Smooth muscle cell (in vitro differentiated cells): ENCODE data around the gene INTS2. TPM values are rescaled to one million over a fixed set of nuclear protein-coding genes. Genes with fewer than 3 reads are reported as not detected.

Experiments
- DNase-seq: peaks from one replicate; lab custom pipeline; 2025; ENCODE audit not compliant: unreplicated experiment; lab: John Stamatoyannopoulos, UW
- H2AFZ ChIP-seq: fragments of 200-600 bp; sonication (generic); 2 replicates; pipeline ENCODE4 v1.6.0; 2016; ENCODE audit warnings: antibody characterized with exemption, low read depth, mild to moderate bottlenecking
- H3F3A ChIP-seq: fragments of 200-600 bp; sonication (generic); 2 replicates; pipeline ENCODE4 v1.6.0; 2017; ENCODE audit warnings: antibody characterized with exemption, low read depth
- H3K27ac ChIP-seq: fragments of 200-600 bp; sonication (generic); 2 replicates; pipeline ENCODE4 v1.5.1; 2016; ENCODE audit warnings: low read depth, mild to moderate bottlenecking
- H3K27me3 ChIP-seq: fragments of 200-600 bp; sonication (generic); 2 replicates; pipeline ENCODE4 v1.6.1; 2016; ENCODE audit warnings: low read depth, mild to moderate bottlenecking
- H3K36me3 ChIP-seq: fragments of 200-600 bp; sonication (generic); 2 replicates; pipeline ENCODE4 v1.5.1; 2016; ENCODE audit warnings: low read depth
- H3K4me1 ChIP-seq: fragments of 200-600 bp; sonication (generic); 2 replicates; pipeline ENCODE4 v1.5.1; 2016; ENCODE audit warnings: low read depth
- H3K4me2 ChIP-seq: fragments of 200-600 bp; sonication (generic); 2 replicates; pipeline ENCODE4 v1.6.0; 2016; ENCODE audit warnings: mild to moderate bottlenecking
- H3K4me3 ChIP-seq: fragments of 200-600 bp; sonication (generic); 2 replicates; pipeline ENCODE4 v1.5.1; 2016; ENCODE audit warnings: mild to moderate bottlenecking
- H3K79me2 ChIP-seq: fragments of 200-600 bp; sonication (generic); 2 replicates; pipeline ENCODE4 v1.6.0; 2016; ENCODE audit warnings: low read depth, mild to moderate bottlenecking
- H3K9ac ChIP-seq: fragments of 200-600 bp; sonication (generic); 2 replicates; pipeline ENCODE4 v1.6.0; 2016; ENCODE audit warnings: low read depth
- H3K9me3 ChIP-seq: fragments of 200-600 bp; sonication (generic); replicated peaks from 2 replicates; pipeline ENCODE4 v1.5.1; 2016; ENCODE audit warnings: low read depth
- H4K20me1 ChIP-seq: fragments of 200-600 bp; sonication (generic); 2 replicates; pipeline ENCODE4 v1.6.0; 2016; ENCODE audit warnings: low read depth
- WGBS: methylation state at CpG from one replicate; pipeline ENCODE4 v1.1.7; 2016; ENCODE audit warnings: low lambda C conversion rate; 5-methylcytosine and 5-hydroxymethylcytosine counted together
- polyA plus RNA-seq: library from polyadenylated mRNA; unstranded; fragments of >200 nt; fragmentation: Nextera tagmentation; extraction: Ambion mirVana; gene quantifications from 2 replicates; pipeline ENCODE4 v1.2.1, GENCODE V29; 2016
- total RNA-seq: library from RNA; depleted of rRNA; stranded (reverse); fragments of >200 nt; gene quantifications from 2 replicates; pipeline ENCODE4 v1.2.3, GENCODE V29; 2014
- TF ChIP-seq, protein P1 (sequence below): fragments of 200-600 bp; sonication (generic); IDR thresholded peaks from 2 replicates; pipeline ENCODE4 v1.5.1; 2017; ENCODE audit warnings: borderline replicate concordance, mild to moderate bottlenecking, antibody characterized with exemption; ENCODE audit not compliant: insufficient read depth, poor library complexity, severe bottlenecking

INTS2 gene
- total and polyA plus RNA-seq, 2 experiments from 2014 or later: 3.9 to 15.5 TPM

DNA sequence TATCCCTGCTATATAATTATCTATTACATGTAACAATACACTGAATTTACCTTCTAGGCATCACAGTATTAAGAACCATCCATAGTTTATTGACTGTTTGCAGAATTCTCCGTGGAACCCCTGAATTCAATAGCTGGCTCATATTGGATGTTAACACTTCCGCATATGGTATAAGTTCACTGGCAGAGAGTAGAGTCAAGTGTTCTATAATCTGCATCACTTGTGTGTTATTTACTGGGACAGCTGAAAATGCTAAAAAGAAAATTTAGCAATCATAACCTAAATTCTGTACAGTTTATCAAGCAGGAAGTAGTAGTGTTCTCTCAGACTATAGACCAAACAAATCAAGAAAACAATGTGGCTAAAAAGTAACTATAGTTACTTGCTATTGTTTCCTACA, 49.9 kb downstream of the INTS2 start:
- Histone ChIP-seq H3K27ac (no peak overlapping the region), H3K4me1 (no peaks in the 10 kb centered on the region), H4K20me1 (no peaks in the 10 kb centered on the region), H3K79me2 (no peaks in the 10 kb centered on the region), H3K4me3 (no peak overlapping the region), H3F3A (no peaks in the 10 kb centered on the region), H3K27me3 (no peaks in the 10 kb centered on the region), H3K9me3 (no peaks in the 10 kb centered on the region), H3K36me3 (peaks cover 2% of the 10 kb centered on the region), H2AFZ (no peak overlapping the region), H3K9ac (no peak overlapping the region), H3K4me2 (no peak overlapping the region)
- TF ChIP-seq, protein P1, sequence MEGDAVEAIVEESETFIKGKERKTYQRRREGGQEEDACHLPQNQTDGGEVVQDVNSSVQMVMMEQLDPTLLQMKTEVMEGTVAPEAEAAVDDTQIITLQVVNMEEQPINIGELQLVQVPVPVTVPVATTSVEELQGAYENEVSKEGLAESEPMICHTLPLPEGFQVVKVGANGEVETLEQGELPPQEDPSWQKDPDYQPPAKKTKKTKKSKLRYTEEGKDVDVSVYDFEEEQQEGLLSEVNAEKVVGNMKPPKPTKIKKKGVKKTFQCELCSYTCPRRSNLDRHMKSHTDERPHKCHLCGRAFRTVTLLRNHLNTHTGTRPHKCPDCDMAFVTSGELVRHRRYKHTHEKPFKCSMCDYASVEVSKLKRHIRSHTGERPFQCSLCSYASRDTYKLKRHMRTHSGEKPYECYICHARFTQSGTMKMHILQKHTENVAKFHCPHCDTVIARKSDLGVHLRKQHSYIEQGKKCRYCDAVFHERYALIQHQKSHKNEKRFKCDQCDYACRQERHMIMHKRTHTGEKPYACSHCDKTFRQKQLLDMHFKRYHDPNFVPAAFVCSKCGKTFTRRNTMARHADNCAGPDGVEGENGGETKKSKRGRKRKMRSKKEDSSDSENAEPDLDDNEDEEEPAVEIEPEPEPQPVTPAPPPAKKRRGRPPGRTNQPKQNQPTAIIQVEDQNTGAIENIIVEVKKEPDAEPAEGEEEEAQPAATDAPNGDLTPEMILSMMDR: no peak
- DNase-seq: no peak
- 100% methylated on average over 2 of the region's 2 CpGs for WGBS

DNA sequence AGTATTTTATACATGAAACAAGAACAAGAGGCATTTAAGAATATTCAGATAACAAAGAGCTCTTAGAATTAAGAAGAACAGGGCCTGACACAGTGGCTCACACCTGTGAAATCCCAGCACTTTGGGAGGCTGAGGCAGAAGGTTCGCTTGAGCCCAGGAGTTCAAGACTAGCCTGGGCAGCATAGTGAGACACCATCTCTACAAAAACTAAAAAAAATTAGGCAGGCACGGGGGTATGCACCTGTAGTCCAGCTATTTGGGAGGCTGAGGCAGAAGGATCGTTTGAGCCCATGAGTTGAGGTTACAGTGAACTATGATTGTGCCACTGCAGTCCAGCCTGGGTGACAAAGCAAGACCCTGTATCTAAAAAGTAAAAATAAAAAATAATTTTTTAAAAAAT, 52.0 kb downstream of the INTS2 start:
- Histone ChIP-seq H3K4me3 (no peak overlapping the region), H3F3A (no peaks in the 10 kb centered on the region), H3K79me2 (no peaks in the 10 kb centered on the region), H3K9ac (no peak overlapping the region), H4K20me1 (no peaks in the 10 kb centered on the region), H3K36me3 (no peaks in the 10 kb centered on the region), H3K9me3 (no peaks in the 10 kb centered on the region), H2AFZ (no peak overlapping the region), H3K27ac (no peak overlapping the region), H3K4me2 (no peak overlapping the region), H3K27me3 (no peaks in the 10 kb centered on the region), H3K4me1 (no peaks in the 10 kb centered on the region)
- 91% methylated on average over 3 of the region's 3 CpGs for WGBS
- DNase-seq: no peak
- TF ChIP-seq, protein P1: no peak

DNA sequence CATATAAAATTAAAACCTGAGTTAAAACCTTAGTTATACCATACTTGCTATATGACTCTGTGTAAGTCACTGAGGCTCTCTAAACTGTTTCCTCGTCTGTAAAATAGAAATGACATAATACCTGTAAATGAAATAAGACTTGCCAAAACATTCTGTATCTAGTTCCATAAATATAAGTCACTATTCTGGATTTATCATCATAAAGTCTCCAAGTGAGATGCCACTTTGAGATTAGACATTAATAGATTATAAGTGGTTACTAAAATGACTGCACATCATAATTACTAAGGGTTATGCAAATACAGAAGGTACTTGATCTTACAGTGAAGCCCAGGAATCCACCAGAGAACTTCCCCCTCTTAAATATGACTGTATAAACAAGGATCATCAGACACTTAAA, 52.5 kb downstream of the INTS2 start:
- WGBS: 94% methylated on average over 1 of the region's 1 CpG
- TF ChIP-seq, protein P1: no peak
- DNase-seq: no peak

DNA sequence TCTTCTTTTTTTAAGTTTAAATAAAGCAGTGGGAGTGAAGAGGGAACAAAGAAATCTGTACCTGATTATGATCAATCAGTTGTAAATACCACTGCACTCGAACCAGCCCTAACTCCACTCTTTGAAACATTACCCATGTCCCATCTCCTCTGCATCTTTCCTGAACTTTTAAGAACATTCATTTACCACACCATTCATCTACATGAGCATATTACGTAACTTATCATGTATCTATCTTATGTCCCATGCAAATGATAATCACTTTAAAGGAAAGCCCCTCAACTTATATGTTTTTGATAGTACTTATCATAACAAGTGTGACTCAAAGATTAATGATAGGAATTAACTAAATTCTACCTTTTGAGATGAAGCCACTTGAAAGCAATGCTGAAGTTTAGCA, 53.7 kb downstream of the INTS2 start:
- TF ChIP-seq, protein P1: no peak
- 93% methylated on average over 2 of the region's 2 CpGs for WGBS
- Histone ChIP-seq H3K4me3 (no peak overlapping the region), H3F3A (no peaks in the 10 kb centered on the region), H3K27ac (no peak overlapping the region), H3K9me3 (no peaks in the 10 kb centered on the region), H3K4me1 (no peaks in the 10 kb centered on the region), H3K4me2 (no peak overlapping the region), H4K20me1 (no peaks in the 10 kb centered on the region), H3K27me3 (no peaks in the 10 kb centered on the region), H3K9ac (no peak overlapping the region), H3K79me2 (no peaks in the 10 kb centered on the region), H2AFZ (no peak overlapping the region), H3K36me3 (peaks cover 4% of the 10 kb centered on the region)
- no peak for DNase-seq

More for the DNA sequence above, 52.5 kb downstream of the INTS2 start:
- Histone ChIP-seq H4K20me1 (no peaks in the 10 kb centered on the region), H3K27me3 (no peaks in the 10 kb centered on the region), H3K36me3 (no peaks in the 10 kb centered on the region), H2AFZ (no peak overlapping the region), H3F3A (no peaks in the 10 kb centered on the region), H3K9ac (no peak overlapping the region), H3K27ac (no peak overlapping the region), H3K4me3 (no peak overlapping the region), H3K79me2 (no peaks in the 10 kb centered on the region), H3K9me3 (no peaks in the 10 kb centered on the region), H3K4me1 (no peaks in the 10 kb centered on the region), H3K4me2 (no peak overlapping the region)
